Neural progenitor cell (in vitro differentiated cells): Measurements from ENCODE around the gene PGBD5.

Experiments used
- CTCF ChIP-seq: fragments of 200-600 bp; sonication (generic); IDR thresholded peaks from 2 replicates; pipeline ENCODE4 v1.5.1; 2017; ENCODE audit warnings: antibody characterized with exemption, mild to moderate bottlenecking
- EZH2 ChIP-seq: fragments of 200-600 bp; sonication (generic); IDR thresholded peaks from 2 replicates; pipeline ENCODE4 v1.6.1; 2017; ENCODE audit warnings: antibody characterized with exemption, mild to moderate bottlenecking, moderate library complexity
- EZH2phosphoT487 ChIP-seq: fragments of 200-600 bp; sonication (generic); IDR thresholded peaks from 2 replicates; pipeline ENCODE4 v1.6.1; 2017; ENCODE audit warnings: antibody characterized with exemption

DNA sequence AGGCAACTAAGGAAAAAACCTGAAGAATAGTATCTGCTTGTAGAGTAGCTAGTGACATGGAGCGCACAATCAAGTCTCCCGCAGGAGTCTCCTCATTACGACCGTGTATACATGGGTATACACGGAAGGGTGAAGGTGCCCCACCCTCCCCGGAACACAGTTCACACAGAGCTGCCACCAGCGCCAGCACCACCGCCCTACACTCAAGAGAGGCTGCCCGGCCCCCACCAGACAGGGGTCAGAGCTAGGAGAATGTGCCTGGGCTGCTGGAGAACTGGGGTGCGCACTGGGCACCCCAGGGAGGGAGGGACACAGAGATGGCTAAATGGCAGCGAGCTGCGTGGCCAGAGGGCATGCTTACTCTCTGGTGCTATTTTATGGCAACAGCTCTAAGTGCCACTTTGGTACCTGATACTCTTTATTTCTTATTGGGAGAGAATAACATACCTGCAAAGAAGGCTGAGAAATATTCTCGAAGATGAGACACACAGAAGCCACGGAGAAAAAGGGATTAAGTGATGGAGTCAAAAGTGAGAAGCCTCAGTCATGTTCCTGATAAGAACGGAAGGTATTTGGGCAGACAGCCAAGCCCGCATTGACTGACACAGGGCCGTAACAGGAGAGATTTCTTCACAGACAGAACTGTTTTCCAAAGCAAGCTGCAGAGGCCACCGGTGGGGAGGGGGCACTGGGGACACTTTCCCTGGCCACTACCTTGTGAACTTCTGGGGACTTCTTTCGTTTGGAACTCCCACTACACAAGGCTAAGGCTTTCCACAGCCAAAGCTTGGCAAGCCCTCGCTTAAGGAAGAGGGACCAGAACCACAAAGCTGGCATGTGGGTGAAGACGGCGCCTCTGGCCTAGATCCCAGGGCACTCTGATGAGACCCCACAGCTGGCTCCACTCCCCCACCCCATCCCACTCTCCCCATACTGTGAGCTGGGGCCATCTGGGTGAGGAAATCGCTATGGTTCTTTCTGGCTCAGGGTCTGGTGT is 108.0 kb downstream of the PGBD5 start:
- TF ChIP-seq EZH2 (no peak), CTCF (no peak), EZH2phosphoT487 (no peak)
